Stimulated activated CD4-positive, alpha-beta T cell treated with anti-CD3 and anti-CD28 coated beads, Interleukin-1b, Interleukin-23, amount 100 ng/mL, for 48 hours (primary cell): ENCODE measurements around the gene TUBB4B.
"Not testable (repeated sequence)": the region's sequence is repeated elsewhere in the genome, so short reads cannot be mapped to it uniquely, and the experiment has no call there.

Source experiments
- DNase-seq: peaks from one replicate; pipeline ENCODE4 v3.0.0-alpha.2; 2020

The TUBB4B gene

GRCh38 chr9:137253717-137254623 lies 12.9 kb downstream of the TUBB4B start:
- DNase-seq, result no peak

GRCh38 chr9:137254624-137255447 lies 13.7 kb downstream of the TUBB4B start, which contains the start of gene NELFB:
NELFB (plus strand) TSS chr9:137255327.
- peak; percentile 92 for DNase-seq

GRCh38 chr9:137255448-137256114 lies 14.5 kb downstream of the TUBB4B start:
- DNase-seq, result no peak

GRCh38 chr9:137256362-137256761 lies 15.3 kb downstream of the TUBB4B start:
- no peak for DNase-seq

GRCh38 chr9:137256856-137257255 lies 15.8 kb downstream of the TUBB4B start:
- no peak for DNase-seq

GRCh38 chr9:137262173-137262908 lies 21.3 kb downstream of the TUBB4B start:
- DNase-seq, result not testable (repeated sequence)

GRCh38 chr9:137262909-137263285 lies 21.8 kb downstream of the TUBB4B start:
- no peak for DNase-seq

- no peak for DNase-seq
These were observed 22.4 kb downstream of the TUBB4B start for GRCh38 chr9:137263506-137263905.

- DNase-seq, result no peak
These were observed 23.0 kb downstream of the TUBB4B start for GRCh38 chr9:137264067-137264466.

- no peak for DNase-seq
These were observed 24.5 kb downstream of the TUBB4B start for GRCh38 chr9:137265496-137266161.

GRCh38 chr9:137266162-137266527 lies 25.1 kb downstream of the TUBB4B start:
- no peak for DNase-seq

- DNase-seq, result no peak
These were observed 25.7 kb downstream of the TUBB4B start for GRCh38 chr9:137266585-137267453.

GRCh38 chr9:137267933-137268355 lies 26.9 kb downstream of the TUBB4B start:
- DNase-seq, result no peak

GRCh38 chr9:137268538-137269201 lies 27.6 kb downstream of the TUBB4B start:
- DNase-seq, result no peak

GRCh38 chr9:137269231-137269772 lies 28.2 kb downstream of the TUBB4B start:
- DNase-seq, result no peak

GRCh38 chr9:137270929-137271695 lies 30.0 kb downstream of the TUBB4B start:
- DNase-seq, result no peak

- no peak for DNase-seq
These were observed 30.6 kb downstream of the TUBB4B start for GRCh38 chr9:137271696-137272076.

- DNase-seq, result no peak
These were observed 31.4 kb downstream of the TUBB4B start for GRCh38 chr9:137272241-137273094.
